ENCODE measurements around the gene FAM120C.

FAM120C gene

DNA sequence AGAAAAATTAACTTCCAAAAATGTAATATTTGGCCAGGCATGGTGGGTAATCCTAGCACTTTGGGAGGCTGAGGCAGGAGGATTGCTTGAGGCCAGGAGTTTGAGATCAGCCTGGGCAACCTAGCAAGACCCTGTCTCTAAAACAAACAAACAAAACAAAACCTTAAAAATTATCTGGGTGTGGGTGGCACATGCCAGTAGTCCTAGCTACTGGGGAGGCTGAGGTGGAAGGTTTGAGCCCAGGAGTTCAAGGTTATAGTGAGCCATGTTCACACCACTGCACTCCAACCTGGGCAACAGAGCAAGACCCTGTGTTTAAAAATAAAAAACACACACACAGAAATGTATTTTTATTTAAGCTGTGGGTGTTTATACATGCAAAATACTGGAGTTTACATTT lies 12.0 kb downstream of the FAM120C start:
- no peak overlapping the region for H3K4me3 ChIP-seq (ENCODE audit: low read length)
- no peak for DNase-seq (ENCODE audit: low read depth, low spot score)

DNA sequence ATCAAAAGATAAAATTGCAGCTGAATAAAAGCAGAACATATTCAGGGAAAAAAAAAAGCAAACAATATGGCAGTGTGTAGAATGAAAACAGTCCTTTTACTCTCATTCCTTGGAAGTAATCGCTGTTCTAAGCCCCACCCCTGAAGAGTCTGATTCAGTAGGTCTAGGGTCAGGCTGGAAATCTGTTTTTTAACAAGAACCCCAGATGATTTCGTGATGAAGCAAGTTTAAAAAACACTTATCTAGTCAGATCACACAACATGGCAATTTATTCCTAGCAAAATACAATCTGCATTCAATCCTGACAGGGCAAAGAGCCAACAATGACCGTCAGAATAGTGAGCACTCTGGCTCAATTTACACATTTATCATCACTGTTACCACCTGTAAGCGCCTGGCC lies 16.1 kb downstream of the FAM120C start:
- no peak overlapping the region for H3K4me3 ChIP-seq (ENCODE audit: low read length)
- no peak for DNase-seq (ENCODE audit: low read depth, low spot score)

DNA sequence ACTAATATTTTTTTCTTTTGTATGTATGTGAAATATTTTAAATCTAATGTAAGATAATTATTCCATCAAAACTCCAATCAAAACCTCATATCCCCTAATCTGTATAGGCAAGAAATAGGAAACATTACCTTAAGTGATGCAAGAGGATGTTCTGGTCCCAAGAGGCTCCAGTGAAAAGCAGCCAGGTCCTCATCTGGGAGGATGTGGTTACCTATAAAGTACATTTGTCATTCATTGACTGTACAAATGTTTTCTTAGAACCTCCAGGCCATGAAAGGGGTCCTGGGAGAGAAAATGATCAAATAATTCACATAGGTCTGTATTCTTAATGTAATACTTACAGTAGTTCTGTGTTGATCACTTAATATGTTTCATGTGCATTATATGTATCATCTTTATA lies 25.5 kb downstream of the FAM120C start:
- H3K4me3 ChIP-seq (ENCODE audit: low read length): no peak overlapping the region
- peak; percentile 9 for DNase-seq (ENCODE audit: low read depth, low spot score)

DNA sequence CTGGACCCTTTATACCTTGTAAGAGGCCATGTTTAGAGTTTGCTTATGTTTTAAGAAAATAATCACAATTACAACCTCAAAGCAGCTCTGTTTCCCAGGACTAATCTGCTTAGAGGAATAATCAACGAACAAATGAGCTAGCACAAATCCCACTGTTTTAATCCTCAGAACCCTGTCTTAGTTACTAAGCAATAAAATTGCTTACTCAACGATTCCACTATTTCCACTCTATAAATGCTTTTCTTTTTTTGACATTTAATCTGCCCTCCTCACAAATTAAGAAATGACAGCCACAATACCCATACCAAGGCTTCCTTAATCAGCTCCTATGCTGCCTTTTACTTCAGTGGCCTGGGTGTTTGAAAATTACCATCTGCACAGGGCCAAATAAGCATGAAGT lies 48.8 kb downstream of the FAM120C start:
- H3K4me3 ChIP-seq (ENCODE audit: low read length): no peak overlapping the region
- DNase-seq (ENCODE audit: low read depth, low spot score): no peak

DNA sequence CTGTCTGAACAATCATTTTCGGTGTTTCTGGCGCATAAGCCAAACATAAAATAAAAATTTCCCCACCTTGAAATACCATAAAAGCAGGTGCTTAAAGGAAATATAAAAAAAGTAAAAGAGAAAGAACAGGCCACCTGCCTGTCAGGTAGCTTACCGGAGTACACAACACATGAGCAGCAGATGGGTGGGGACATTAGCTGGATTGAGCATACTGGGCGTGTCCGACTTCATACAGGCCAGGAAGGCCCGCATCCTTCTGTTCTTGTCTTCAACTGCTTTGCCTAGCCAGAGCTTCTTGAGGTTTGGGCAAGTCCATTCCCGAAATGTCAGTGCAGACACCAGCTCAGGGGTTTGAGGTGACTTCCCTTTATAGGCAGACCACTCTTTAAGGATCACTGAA lies 66.7 kb downstream of the FAM120C start:
- no peak for DNase-seq (ENCODE audit: low read depth, low spot score)

DNA sequence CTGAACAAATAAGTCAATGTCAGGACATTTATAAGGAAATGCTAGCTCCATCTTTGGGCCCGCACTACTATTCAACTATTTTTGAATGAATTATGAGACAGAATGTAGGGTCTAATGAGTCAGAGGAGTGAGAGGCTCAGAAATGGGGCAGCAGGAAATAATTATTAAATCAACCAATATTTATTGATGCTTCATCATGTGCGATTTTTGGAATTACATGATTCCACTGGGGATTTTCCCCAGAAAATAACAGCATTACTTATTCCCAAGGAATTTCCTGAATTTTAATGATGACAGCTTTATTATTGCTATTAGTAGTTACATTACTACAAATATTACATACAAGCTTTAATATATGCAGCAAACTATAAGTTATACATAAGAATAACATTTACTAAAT lies 89.5 kb downstream of the FAM120C start:
- DNase-seq (ENCODE audit: low read depth, low spot score): no peak
- no peak overlapping the region for H3K4me3 ChIP-seq (ENCODE audit: low read length)

More for the DNA sequence above, 66.7 kb downstream of the FAM120C start:
- H3K4me3 ChIP-seq (ENCODE audit: low read length): no peak overlapping the region

DNA sequence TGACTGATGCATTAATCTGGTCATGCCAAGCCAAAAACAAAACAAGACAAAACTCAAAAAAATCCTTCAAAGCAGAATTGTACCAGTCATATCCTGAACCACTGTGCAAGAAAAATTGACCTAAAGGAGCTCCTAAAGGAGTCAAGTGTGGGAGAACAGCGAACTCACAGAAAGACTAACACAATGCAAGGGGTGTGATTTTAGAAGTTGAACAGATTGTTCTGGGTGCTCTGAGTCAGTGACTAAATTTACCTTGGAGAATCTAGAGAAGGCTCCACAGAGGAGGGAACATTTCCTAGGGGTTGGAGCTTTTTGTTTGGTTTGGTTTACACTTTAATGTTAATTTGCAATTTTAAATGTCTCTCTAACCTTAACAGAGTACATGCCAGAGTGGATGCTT lies 89.9 kb downstream of the FAM120C start:
- H3K4me3 ChIP-seq (ENCODE audit: low read length): no peak overlapping the region
- DNase-seq (ENCODE audit: low read depth, low spot score): no peak

DNA sequence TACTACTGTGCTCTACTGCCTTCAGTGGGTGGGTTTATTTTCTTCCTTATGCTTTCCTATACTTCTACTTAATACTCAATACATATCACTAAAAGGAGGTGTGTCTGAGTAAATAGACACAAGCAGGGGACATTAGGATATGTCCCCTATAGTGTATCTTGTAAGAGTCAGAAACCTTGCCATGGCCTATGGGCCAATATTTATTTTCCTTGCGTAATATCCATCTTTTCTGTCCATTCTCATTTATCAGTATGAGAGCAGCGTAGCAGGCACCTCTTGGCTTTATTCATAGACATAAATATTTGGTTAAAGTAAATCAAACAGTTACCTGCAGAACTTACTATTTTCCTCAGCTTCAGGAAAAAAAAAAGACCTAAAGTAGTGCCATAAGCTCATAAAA lies 92.2 kb downstream of the FAM120C start:
- no peak overlapping the region for H3K4me3 ChIP-seq (ENCODE audit: low read length)
- DNase-seq (ENCODE audit: low read depth, low spot score): no peak

DNA sequence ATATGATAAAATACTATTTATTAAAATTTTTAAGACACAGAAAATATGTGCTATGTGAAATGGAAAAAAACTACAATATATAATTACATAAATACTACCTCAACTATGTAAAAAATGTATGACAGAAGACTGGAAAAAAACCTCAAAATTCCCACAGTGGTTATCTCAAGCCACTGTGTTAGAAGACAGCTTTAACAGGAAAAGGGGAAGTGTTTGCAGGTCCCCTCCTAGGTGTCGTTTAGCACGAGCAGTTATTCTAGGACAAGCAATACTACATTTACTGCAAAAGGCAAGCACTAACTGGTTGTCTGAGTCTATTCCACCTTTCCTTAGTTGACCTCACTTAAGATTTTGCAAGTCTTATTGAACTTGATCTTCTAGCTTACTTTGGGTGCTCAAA lies 93.9 kb downstream of the FAM120C start:
- no peak for DNase-seq (ENCODE audit: low read depth, low spot score)
- H3K4me3 ChIP-seq (ENCODE audit: low read length): no peak overlapping the region

DNA sequence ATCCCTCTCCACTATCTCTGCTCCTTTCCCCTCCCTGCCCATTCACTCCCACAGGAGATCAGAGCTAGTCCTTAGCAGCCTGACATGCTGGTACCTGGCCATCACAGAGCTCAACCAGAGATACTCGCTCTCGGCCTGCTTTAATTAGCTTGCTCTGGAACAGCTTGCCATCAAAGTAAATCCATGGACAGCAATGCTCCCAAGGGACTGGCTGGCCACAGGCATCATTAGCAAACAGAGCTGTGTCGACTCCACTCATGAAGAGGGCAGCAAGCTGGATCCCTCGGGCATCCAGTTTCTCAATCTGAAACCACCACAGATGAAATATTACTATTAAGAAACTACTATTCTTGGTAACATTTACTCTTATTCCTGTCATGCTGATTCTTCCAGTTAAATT lies 95.4 kb downstream of the FAM120C start:
- no peak for DNase-seq (ENCODE audit: low read depth, low spot score)
- no peak overlapping the region for H3K4me3 ChIP-seq (ENCODE audit: low read length)

DNA sequence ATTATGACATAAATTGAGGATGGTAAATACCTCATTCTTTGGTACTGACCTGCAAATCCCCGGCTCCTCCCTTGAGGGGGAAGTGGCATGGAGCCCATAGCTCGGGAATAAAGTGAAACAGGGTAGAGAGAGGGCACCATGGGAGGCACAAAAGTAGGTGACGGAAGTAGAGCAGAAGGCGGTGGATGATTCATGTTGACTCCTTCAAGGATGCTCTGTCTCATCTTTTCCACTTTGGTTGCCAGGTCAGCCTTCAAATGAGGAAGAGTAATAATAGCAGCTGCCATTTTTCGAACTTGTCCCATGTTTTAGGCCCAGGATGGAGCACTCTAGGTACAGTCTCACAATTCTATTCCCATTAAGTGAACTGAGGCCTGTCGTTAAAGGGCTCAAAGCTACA lies 97.4 kb downstream of the FAM120C start:
- H3K4me3 ChIP-seq (ENCODE audit: low read length): no peak overlapping the region
- DNase-seq (ENCODE audit: low read depth, low spot score): no peak

DNA sequence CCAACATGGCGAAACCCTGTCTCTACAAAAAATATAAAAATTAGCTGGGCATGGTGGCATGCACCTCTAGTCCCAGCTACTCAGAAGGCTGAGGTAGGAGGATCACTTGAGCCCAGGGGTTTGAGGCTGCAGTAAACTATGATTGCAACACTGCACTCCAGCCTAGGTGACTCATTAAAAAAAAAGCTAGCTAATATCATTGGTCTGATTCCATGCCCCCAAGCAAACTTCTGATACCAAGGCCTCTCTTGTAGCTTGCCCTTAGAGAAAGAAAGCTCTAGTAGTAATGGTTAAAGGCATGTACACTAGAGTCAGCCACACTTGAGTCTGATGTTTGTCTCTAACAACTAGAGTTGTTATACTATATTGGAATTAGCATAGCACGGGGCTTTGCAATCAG lies 106.2 kb downstream of the FAM120C start:
- no peak for DNase-seq (ENCODE audit: low read depth, low spot score)
- no peak overlapping the region for H3K4me3 ChIP-seq (ENCODE audit: low read length)

DNA sequence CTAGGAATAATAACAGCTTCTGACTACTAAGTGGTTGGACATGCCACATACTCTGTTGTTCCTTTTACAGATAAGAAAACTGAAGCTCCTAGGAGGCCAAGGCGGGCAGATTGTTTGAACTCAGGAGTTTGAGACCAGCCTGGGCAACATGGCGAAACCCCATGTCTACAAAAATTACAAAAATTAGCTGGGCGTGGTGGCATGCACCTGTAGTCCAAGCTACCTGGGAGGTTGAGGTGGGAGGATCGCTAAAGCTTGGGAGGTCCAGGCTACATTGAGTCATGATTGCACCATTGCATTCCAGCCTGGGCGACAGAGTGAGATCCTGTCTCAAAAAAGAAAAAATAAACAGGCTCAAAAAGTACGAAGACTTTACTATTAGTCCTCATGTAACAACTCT lies 108.2 kb downstream of the FAM120C start:
- H3K4me3 ChIP-seq (ENCODE audit: low read length): no peak overlapping the region
- DNase-seq (ENCODE audit: low read depth, low spot score): no peak

DNA sequence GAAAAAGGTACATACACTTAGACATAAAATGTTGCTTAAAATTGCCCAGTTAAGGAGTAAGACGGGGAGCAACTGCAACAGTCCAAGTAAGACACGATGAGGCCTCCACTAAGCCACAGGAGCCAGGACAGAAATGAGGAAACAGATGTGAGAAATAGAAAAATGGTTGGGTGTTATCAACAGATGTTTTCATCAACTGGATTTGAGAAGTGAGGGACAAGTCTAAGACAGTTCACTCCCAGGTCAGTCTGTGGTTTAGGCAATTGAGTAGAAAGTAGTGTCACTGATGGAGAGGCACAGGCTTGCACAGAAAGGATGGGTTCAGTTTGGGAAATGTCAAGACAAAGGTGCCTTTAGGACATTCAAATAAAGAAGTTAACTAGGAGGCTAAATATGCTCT lies 115.3 kb downstream of the FAM120C start:
- H3K4me3 ChIP-seq (ENCODE audit: low read length): no peak overlapping the region
- DNase-seq (ENCODE audit: low read depth, low spot score): no peak

DNA sequence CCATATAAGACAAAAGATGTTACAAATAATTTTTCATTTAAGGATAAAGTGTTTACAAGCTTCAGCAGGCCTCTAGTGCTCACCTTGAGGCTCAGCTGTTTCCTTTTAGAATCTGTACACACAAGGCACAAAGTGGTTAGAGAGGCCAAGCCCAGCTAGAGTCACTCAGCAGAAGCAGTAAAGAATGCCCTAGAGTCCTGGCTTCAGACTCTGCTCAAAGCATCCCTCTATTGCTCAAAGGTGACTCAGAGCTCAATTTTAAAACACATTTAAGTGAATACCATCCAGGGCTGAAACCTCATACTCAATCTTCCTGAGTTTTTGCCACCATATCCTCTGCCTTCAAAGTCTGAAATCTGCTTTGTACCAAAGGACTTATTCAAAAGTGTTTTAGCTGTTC lies 116.2 kb downstream of the FAM120C start:
- no peak overlapping the region for H3K4me3 ChIP-seq (ENCODE audit: low read length)

DNA sequence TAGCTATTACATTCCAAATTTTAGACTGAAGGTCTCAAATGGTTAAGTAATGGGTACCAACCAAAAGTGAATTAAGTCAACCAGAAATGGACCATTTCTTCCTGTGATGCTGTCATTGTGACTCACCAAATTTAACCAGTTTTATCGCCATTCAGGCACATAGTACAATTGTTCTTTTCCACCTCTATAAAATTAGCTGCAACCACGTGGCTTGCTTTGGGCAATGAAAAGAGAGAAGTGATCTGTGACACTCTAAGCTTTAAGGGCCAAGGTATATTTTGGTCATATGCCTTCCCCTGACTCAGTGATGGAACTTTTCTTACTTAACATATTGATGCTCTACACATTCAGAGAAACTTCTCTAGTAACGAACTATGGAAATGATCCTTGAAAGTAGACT lies 118.5 kb downstream of the FAM120C start:
- no peak overlapping the region for H3K4me3 ChIP-seq (ENCODE audit: low read length)
- no peak for DNase-seq (ENCODE audit: low read depth, low spot score)

More for the DNA sequence above, 116.2 kb downstream of the FAM120C start:
- no peak for DNase-seq (ENCODE audit: low read depth, low spot score)

DNA sequence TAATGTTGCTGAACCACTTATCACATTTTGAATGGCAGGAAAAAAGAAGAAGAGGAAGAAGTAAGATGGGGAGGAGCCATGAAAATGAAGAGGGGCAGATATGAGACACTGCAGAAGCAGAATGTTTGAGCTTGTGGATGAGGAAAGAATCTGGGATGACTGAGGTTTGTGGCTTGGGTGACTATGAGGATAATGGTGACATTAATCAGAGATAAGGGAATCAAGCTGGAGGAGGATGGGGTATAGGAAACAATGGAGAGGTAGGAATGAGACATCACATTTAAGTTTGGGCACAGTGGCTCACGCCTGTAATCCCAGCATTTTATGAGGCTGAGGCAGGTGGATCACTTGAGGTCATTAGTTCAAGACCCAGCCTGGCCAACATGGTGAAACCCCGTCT lies 119.7 kb downstream of the FAM120C start:
- H3K4me3 ChIP-seq (ENCODE audit: low read length): no peak overlapping the region
- DNase-seq (ENCODE audit: low read depth, low spot score): no peak

DNA sequence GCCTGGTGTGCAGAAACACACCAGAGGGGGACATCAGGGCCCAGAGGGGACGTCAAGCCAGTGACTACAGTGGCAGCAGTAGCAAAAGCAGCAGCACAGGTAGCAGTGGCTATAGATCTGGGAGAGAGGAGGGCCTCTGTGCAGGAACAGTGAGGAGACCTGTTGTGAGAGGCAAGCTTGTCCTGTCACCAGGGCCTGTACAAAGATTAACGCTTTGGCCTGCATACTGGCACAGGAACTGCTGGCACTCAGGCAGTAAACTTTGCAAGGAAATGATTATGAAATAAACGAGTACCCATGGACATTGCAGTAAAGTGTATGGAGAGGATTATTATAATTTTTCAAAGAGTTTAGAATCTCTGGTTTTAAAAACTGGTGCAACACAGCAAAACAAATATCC lies 133.3 kb downstream of the FAM120C start:
- H3K4me3 ChIP-seq (ENCODE audit: low read length): no peak overlapping the region
- no peak for DNase-seq (ENCODE audit: low read depth, low spot score)

DNA sequence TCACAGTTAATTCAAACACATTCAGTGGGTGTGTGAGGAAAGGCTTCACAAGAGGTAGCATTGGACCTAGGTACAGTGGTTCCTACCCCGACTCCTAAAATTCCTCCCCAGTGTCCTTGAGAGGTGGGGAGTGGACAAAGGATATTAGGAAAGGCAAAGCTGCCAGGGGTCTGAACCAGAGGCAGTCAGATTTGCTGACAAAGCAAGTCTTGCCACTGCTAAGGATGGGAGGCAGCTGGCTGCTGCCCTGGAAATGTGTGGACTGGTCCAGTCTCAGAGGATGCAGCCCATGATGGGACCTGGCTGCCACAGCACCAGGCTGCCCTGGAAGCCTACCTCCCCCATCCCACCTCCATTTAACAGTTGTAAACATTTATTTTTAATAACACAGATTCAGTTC lies 134.6 kb downstream of the FAM120C start:
- no peak for DNase-seq (ENCODE audit: low read depth, low spot score)
- no peak overlapping the region for H3K4me3 ChIP-seq (ENCODE audit: low read length)

DNA sequence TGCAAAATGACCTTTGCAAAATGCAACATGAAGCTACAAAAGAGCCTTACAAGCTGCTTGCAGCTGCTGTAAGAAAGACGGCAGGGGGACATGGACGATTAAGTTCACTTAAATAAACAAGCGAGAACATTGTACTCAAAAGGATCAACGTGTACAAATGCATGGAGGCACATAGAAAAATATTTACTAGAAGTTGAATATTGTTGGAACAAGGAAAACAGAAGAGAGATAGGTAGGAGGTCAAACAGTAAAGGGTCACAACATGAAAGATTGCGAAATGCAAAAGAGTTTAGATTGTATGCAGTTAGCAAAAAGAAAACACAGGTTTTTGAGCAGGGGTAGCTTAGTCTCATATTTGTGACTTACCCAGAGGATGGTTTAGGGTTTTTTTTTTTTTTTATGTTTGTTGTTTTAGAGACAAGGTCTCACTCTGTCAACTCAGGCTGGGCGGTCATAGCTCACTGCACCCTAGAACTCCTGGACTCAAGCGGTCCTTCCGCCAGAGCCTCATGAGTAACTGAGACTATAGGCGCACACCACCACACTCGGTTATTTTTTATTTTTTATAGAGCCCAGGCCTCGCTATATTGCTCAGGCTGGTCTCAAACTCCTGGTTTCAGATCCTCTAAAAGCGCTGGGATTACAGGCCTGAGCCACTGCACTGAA lies 137.4 kb downstream of the FAM120C start:
- no peak for DNase-seq (ENCODE audit: low read depth, low spot score)
- no peak overlapping the region for H3K4me3 ChIP-seq (ENCODE audit: low read length)

DNA sequence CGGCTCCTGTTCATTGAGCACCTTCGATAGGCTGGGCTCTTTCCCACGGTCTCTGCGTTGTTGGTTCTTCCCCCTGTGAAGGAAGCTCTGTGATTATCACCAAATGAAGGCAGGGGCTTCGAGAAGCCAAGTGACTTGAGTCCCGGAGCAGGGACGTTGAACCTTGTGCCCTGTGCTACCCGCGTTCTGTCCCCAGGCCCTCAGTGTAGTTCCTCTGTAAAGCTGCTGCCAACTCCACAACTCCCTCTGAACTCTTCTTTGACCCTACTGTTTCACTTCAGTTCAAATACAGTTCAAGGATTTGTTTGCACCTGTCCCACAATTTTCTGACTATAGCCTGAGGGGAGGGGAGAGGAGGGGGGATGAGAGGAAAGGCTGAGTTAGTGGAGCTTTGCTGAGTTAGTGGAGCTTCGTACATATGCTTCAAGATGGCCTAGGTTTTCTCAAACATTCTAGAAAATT lies 138.1 kb downstream of the FAM120C start:
- DNase-seq (ENCODE audit: low read depth, low spot score): no peak
- H3K4me3 ChIP-seq (ENCODE audit: low read length): peak overlapping the region; percentile 57

All from Jurkat, Clone E6-1 (cell line).